Right cardiac atrium (tissue), 5 donors: ENCODE measurements around the gene CLEC10A. TPM values are rescaled to one million over a fixed set of nuclear protein-coding genes. Genes with fewer than 3 reads are reported as not detected.
"Not testable (repeated sequence)": the region's sequence is repeated elsewhere in the genome, so short reads cannot be mapped to it uniquely, and the experiment has no call there.

Experiments
- ATAC-seq, 2 donors: fragments of 200-7000 bp; cut with Tn5 transposase; one replicate each; pipeline versions ENCODE4 v1.8.0 to v1.9.1; 2020; ENCODE audit warnings: moderate library complexity in 2 of 2, mild to moderate bottlenecking in 1 of 2
- DNase-seq, 3 donors: peaks; one replicate each; pipeline ENCODE4 v3.0.0-alpha.2; 2020
- H3K27ac ChIP-seq: one replicate; pipeline ENCODE4 v1.5.1; 2013; ENCODE audit warnings: mild to moderate bottlenecking, low read length, control low read depth, moderate library complexity
- H3K27me3 ChIP-seq: one replicate; pipeline ENCODE4 v1.6.1; 2013; ENCODE audit not compliant: control insufficient read depth, insufficient read depth
- H3K4me1 ChIP-seq: one replicate; pipeline ENCODE4 v1.6.1; 2013; ENCODE audit warnings: low read length; ENCODE audit not compliant: control insufficient read depth, insufficient read depth
- H3K4me3 ChIP-seq: one replicate; pipeline ENCODE4 v1.5.1; 2013; ENCODE audit warnings: low read length, control low read depth
- H3K9me3 ChIP-seq: one replicate; pipeline ENCODE4 v1.6.1; 2013; ENCODE audit warnings: low read length; ENCODE audit not compliant: control insufficient read depth
- WGBS: extraction: QIAGEN DNeasy Blood & Tissue Kit; methylation state at CpG from one replicate; pipeline ENCODE4 v1.1.7; 2013; 5-methylcytosine and 5-hydroxymethylcytosine counted together
- intact Hi-C, 4 donors: fragments of 100-400 bp; cut with DNase I; formaldehyde crosslinking; loops; one replicate each; pipeline versions ENCODE4 v1.11.0 to v1.14.0; 2022 to 2023
- polyA plus RNA-seq: library from polyadenylated mRNA; stranded (reverse); fragments of 200-250 nt; gene quantifications from one replicate; pipeline ENCODE4 v1.2.3, GENCODE V29; 2013
- total RNA-seq, 4 donors: library from RNA; stranded (reverse); fragmentation: NEBNext Ultra II Directional; extraction: Animal tissue kit (Norgen Biotek cat#: 25700); gene quantifications; one replicate each; pipeline ENCODE4 v1.2.1, GENCODE V29; 2021
- donor health status: healthy with polysubstance abuse.
- donor health status: DM: no; HTN: yes; CAD: no.
- donor health status: DM: no; HTN: no; CAD: no.
- donor health status: DM: no; HTN: yes; CAD: no; lungs with severe emphysema.
- donor health status: DM: yes; HTN: yes; CAD: no.

The CLEC10A gene
- total and polyA plus RNA-seq, 5 donors: 1.6 to 9.5 (median 7.2) TPM

GRCh38 chr17:7107795-7108559 is 27.9 kb upstream of the CLEC10A start:
- no peak for ATAC-seq
- H3K4me1 ChIP-seq: no peaks in the 10 kb centered on the region
- no peak for DNase-seq
- no peaks in the 10 kb centered on the region for H3K27me3 ChIP-seq
- no peak overlapping the region for H3K27ac ChIP-seq
- WGBS: 79% methylated on average over 32 of the region's 32 CpGs
- H3K9me3 ChIP-seq: no peaks in the 10 kb centered on the region
- H3K4me3 ChIP-seq: no peak overlapping the region
- intact Hi-C loops: no loop called here

GRCh38 chr17:7107012-7107754 is 27.1 kb upstream of the CLEC10A start:
- Histone ChIP-seq H3K27me3 (no peaks in the 10 kb centered on the region), H3K9me3 (no peaks in the 10 kb centered on the region), H3K27ac (no peak overlapping the region), H3K4me3 (no peak overlapping the region), H3K4me1 (no peaks in the 10 kb centered on the region)
- ATAC-seq: no peak
- intact Hi-C loops: no loop called here
- no peak for DNase-seq
- 76% methylated on average over 20 of the region's 20 CpGs for WGBS

GRCh38 chr17:7102421-7102820 is 22.4 kb upstream of the CLEC10A start:
- intact Hi-C loops: no loop called here
- no peak for DNase-seq

GRCh38 chr17:7101531-7101930 is 21.5 kb upstream of the CLEC10A start:
- no peak for DNase-seq
- 90% methylated on average over 14 of the region's 14 CpGs for WGBS
- no peak overlapping the region for H3K27ac ChIP-seq
- no peak for ATAC-seq
- no peaks in the 10 kb centered on the region for H3K27me3 ChIP-seq
- intact Hi-C loops: no loop called here
- H3K4me3 ChIP-seq: no peak overlapping the region
- H3K4me1 ChIP-seq: no peaks in the 10 kb centered on the region
- H3K9me3 ChIP-seq: no peaks in the 10 kb centered on the region

More at GRCh38 chr17:7102421-7102820, 22.4 kb upstream of the CLEC10A start:
- H3K27me3 ChIP-seq: no peaks in the 10 kb centered on the region
- no peak for ATAC-seq
- H3K27ac ChIP-seq: no peak overlapping the region
- no peaks in the 10 kb centered on the region for H3K9me3 ChIP-seq
- H3K4me1 ChIP-seq: no peaks in the 10 kb centered on the region
- H3K4me3 ChIP-seq: no peak overlapping the region
- WGBS: 80% methylated on average over 6 of the region's 6 CpGs

GRCh38 chr17:7100641-7101379 is 20.8 kb upstream of the CLEC10A start:
- 93% methylated on average over 50 of the region's 50 CpGs for WGBS
- H3K27ac ChIP-seq, H3K4me1 ChIP-seq, intact Hi-C loops, H3K27me3 ChIP-seq, H3K9me3 ChIP-seq, H3K4me3 ChIP-seq, DNase-seq, ATAC-seq: not testable (repeated sequence)

GRCh38 chr17:7098802-7099459 is 18.9 kb upstream of the CLEC10A start:
- no peaks in the 10 kb centered on the region for H3K4me1 ChIP-seq
- H3K4me3 ChIP-seq: no peak overlapping the region
- H3K27me3 ChIP-seq: no peaks in the 10 kb centered on the region
- intact Hi-C loops: no loop called here
- H3K9me3 ChIP-seq: no peaks in the 10 kb centered on the region
- DNase-seq (no peak), ATAC-seq (no peak)
- H3K27ac ChIP-seq: no peak overlapping the region
- WGBS: 68% methylated on average over 13 of the region's 13 CpGs

- DNase-seq (no peak), ATAC-seq (no peak)
- H3K9me3 ChIP-seq: no peaks in the 10 kb centered on the region
- intact Hi-C loops: no loop called here
- H3K27ac ChIP-seq: no peak overlapping the region
- no peaks in the 10 kb centered on the region for H3K4me1 ChIP-seq
- 80% methylated on average over 5 of the region's 5 CpGs for WGBS
- no peaks in the 10 kb centered on the region for H3K27me3 ChIP-seq
- no peak overlapping the region for H3K4me3 ChIP-seq
These were observed 17.9 kb upstream of the CLEC10A start for GRCh38 chr17:7097940-7098339.

GRCh38 chr17:7095625-7096024 is 15.6 kb upstream of the CLEC10A start:
- Histone ChIP-seq H3K27ac (no peak overlapping the region), H3K4me1 (no peaks in the 10 kb centered on the region), H3K27me3 (no peaks in the 10 kb centered on the region), H3K4me3 (no peak overlapping the region), H3K9me3 (no peaks in the 10 kb centered on the region)
- intact Hi-C loops: no loop called here
- ATAC-seq: no peak
- 85% methylated on average over 1 of the region's 1 CpG for WGBS
- no peak for DNase-seq

GRCh38 chr17:7094652-7095019 is 14.6 kb upstream of the CLEC10A start:
- no peaks in the 10 kb centered on the region for H3K27me3 ChIP-seq
- DNase-seq (no peak), ATAC-seq (no peak)
- H3K4me3 ChIP-seq: no peak overlapping the region
- no peaks in the 10 kb centered on the region for H3K9me3 ChIP-seq
- WGBS: 77% methylated on average over 10 of the region's 10 CpGs
- intact Hi-C loops: no loop called here
- no peaks in the 10 kb centered on the region for H3K4me1 ChIP-seq
- H3K27ac ChIP-seq: no peak overlapping the region

- ATAC-seq, H3K4me1 ChIP-seq, H3K27me3 ChIP-seq, DNase-seq, H3K9me3 ChIP-seq, intact Hi-C loops, H3K4me3 ChIP-seq, H3K27ac ChIP-seq: not testable (repeated sequence)
- 58% methylated on average over 25 of the region's 28 CpGs for WGBS
These were observed 11.4 kb upstream of the CLEC10A start for GRCh38 chr17:7091311-7092005.
